GM19468 (cell line): Measurements from ENCODE around the gene CRYZL1.
A peak's percentile ranks its signal among the peaks of the same experiment; 100 is the strongest.

ENCODE experiments used
- ATAC-seq: cut with Tn5 transposase; IDR thresholded peaks from one replicate; pipeline ENCODE4 v1.9.1; 2021; ENCODE audit warnings: mild to moderate bottlenecking, moderate library complexity, moderate number of reproducible peaks; ENCODE audit not compliant: unreplicated experiment; ENCODE audit errors: extremely low read depth

Gene CRYZL1

GRCh38 chr21:33544451-33545195, 96.9 kb downstream of the CRYZL1 start:
- ATAC-seq = no peak

- no peak for ATAC-seq
These were observed 97.9 kb downstream of the CRYZL1 start for GRCh38 chr21:33543505-33544129.

- ATAC-seq = peak; percentile 90
These were observed 98.7 kb downstream of the CRYZL1 start, which contains the start of gene SON for GRCh38 chr21:33542640-33543504. TSS of gene SON (plus strand) at chr21:33543038. CDS start at chr21:33543093, 55 bp downstream.

GRCh38 chr21:33541756-33542639, 99.5 kb downstream of the CRYZL1 start, which contains the start of gene GART:
TSS of gene GART (minus strand) at chr21:33542117. CDS start at chr21:33539315, 2,802 bp downstream.
- ATAC-seq = peak; percentile 59

- no peak for ATAC-seq
These were observed 100.3 kb downstream of the CRYZL1 start for GRCh38 chr21:33541105-33541711.

GRCh38 chr21:33540711-33541104, 100.8 kb downstream of the CRYZL1 start:
- ATAC-seq = no peak

- ATAC-seq = no peak
These were observed 101.9 kb downstream of the CRYZL1 start for GRCh38 chr21:33539616-33540015.
